Breast epithelium (tissue), 4 donors: ENCODE measurements around the gene SPOCK1. TPM values are rescaled to one million over a fixed set of nuclear protein-coding genes. Genes with fewer than 3 reads are reported as not detected.

Source experiments
- DNase-seq, 2 donors: peaks; one replicate each; pipeline ENCODE4 v3.0.0-alpha.2; 2019; ENCODE audit warnings: low spot score in 2 of 2
- H3K27ac ChIP-seq, 2 donors: fragments of 200-600 bp; sonication (generic) in 1 of 2; one replicate each; pipeline ENCODE4 v1.5.1; 2016 to 2019; ENCODE audit warnings: mild to moderate bottlenecking in 1 of 2
- H3K27me3 ChIP-seq, 2 donors: fragments of 200-600 bp; sonication (generic) in 1 of 2; one replicate each; pipeline versions ENCODE4 v1.5.1 to v1.6.0; 2017 to 2019; ENCODE audit warnings: control low read depth in 1 of 2, mild to moderate bottlenecking in 1 of 2
- H3K36me3 ChIP-seq: fragments of 200-600 bp; one replicate; pipeline ENCODE4 v1.5.1; 2019
- H3K4me1 ChIP-seq, 2 donors: fragments of 200-600 bp; sonication (generic); one replicate each; pipeline ENCODE4 v1.5.1; 2016 to 2019; ENCODE audit warnings: control low read depth in 1 of 2
- H3K4me3 ChIP-seq, 3 donors: fragments of 200-600 bp; sonication (generic); 1 replicate in 2 of 3; 2 replicates in 1 of 3; pipeline ENCODE4 v1.5.1; 2016 to 2019; ENCODE audit warnings: mild to moderate bottlenecking in 3 of 3, moderate library complexity in 2 of 3
- H3K9me3 ChIP-seq, 2 donors: fragments of 200-600 bp; sonication (generic) in 1 of 2; one replicate each; pipeline ENCODE4 v1.5.1; 2016 to 2019; ENCODE audit warnings: control low read depth in 1 of 2
- CTCF ChIP-seq, 3 donors: fragments of 450-650 bp; IDR thresholded peaks; one replicate each; pipeline ENCODE4 v1.5.1; 2016 to 2017; ENCODE audit warnings: antibody characterized with exemption in 3 of 3, mild to moderate bottlenecking in 3 of 3, moderate library complexity in 3 of 3
- POLR2A ChIP-seq: fragments of 450-650 bp; IDR thresholded peaks from one replicate; pipeline ENCODE4 v1.6.1; 2016; ENCODE audit warnings: antibody characterized with exemption, mild to moderate bottlenecking, moderate library complexity
- POLR2AphosphoS5 ChIP-seq, 3 donors: sonication (generic); formaldehyde crosslinking; IDR thresholded peaks; one replicate each; pipeline ENCODE4 v1.6.1; 2017; ENCODE audit warnings: antibody characterized with exemption in 3 of 3
- intact Hi-C: fragments of 100-400 bp; cut with DNase I; formaldehyde crosslinking; loops from one replicate; pipeline ENCODE4 v1.15.1; 2023; ENCODE audit warnings: low total_unique reads
- total RNA-seq, 3 donors: library from RNA; depleted of rRNA; stranded (reverse); fragments of >200 nt; gene quantifications; one replicate each; pipeline ENCODE4 v1.1.0, GENCODE V29; 2016

The SPOCK1 gene
- total RNA-seq, 3 donors from 2014 or later: 14.5 to 52.0 (median 24.3) TPM

GRCh38 chr5:137412136-137412535, 87.0 kb downstream of the SPOCK1 start:
- Histone ChIP-seq H3K36me3 (no peaks in the 10 kb centered on the region), H3K4me3 (no peak overlapping the region), H3K27ac (no peak overlapping the region), H3K4me1 (no peaks in the 10 kb centered on the region), H3K9me3 (peaks cover 0 to 17% of the 10 kb centered on the region in 2 donors), H3K27me3 (no peaks in the 10 kb centered on the region)
- intact Hi-C loops: no loop called here
- TF ChIP-seq POLR2A (no peak), CTCF (IDR thresholded peaks at IDR 0.05) (no peak), POLR2AphosphoS5 (IDR thresholded peaks at IDR 0.05) (no peak)
- DNase-seq: no peak

- H3K27me3 ChIP-seq: no peaks in the 10 kb centered on the region
- no peaks in the 10 kb centered on the region for H3K4me1 ChIP-seq
- no peak for TF ChIP-seq POLR2A
- TF ChIP-seq CTCF (IDR thresholded peaks at IDR 0.05): no peak
- no peak for TF ChIP-seq POLR2AphosphoS5 (IDR thresholded peaks at IDR 0.05)
- H3K27ac ChIP-seq: no peak overlapping the region
- DNase-seq: no peak
- intact Hi-C loops: no loop called here
- no peaks in the 10 kb centered on the region for H3K36me3 ChIP-seq
- no peak overlapping the region for H3K4me3 ChIP-seq
- peaks cover 0 to 4% of the 10 kb centered on the region in 2 donors for H3K9me3 ChIP-seq
These were observed 88.7 kb downstream of the SPOCK1 start for GRCh38 chr5:137410234-137411010.

GRCh38 chr5:137409736-137410135, 89.4 kb downstream of the SPOCK1 start:
- Histone ChIP-seq H3K9me3 (no peaks in the 10 kb centered on the region), H3K27ac (no peak overlapping the region), H3K27me3 (no peaks in the 10 kb centered on the region), H3K4me3 (no peak overlapping the region), H3K4me1 (no peaks in the 10 kb centered on the region), H3K36me3 (no peaks in the 10 kb centered on the region)
- intact Hi-C loops: loop anchor here (5.0 kb wide), 1 partner anchor 1092 kb away; no protein-coding TSS in a partner anchor
- TF ChIP-seq CTCF (IDR thresholded peaks at IDR 0.05) (no peak), POLR2AphosphoS5 (IDR thresholded peaks at IDR 0.05) (no peak), POLR2A (no peak)
- DNase-seq: no peak

GRCh38 chr5:137407090-137407489, 92.0 kb downstream of the SPOCK1 start:
- no peaks in the 10 kb centered on the region for H3K36me3 ChIP-seq
- no peak overlapping the region for H3K27ac ChIP-seq
- H3K9me3 ChIP-seq: no peaks in the 10 kb centered on the region
- peaks cover 0 to 5% of the 10 kb centered on the region in 2 donors for H3K27me3 ChIP-seq
- no peaks in the 10 kb centered on the region for H3K4me1 ChIP-seq
- no peak for TF ChIP-seq POLR2AphosphoS5 (IDR thresholded peaks at IDR 0.05)
- TF ChIP-seq CTCF (IDR thresholded peaks at IDR 0.05): no peak
- TF ChIP-seq POLR2A: no peak
- intact Hi-C loops: loop anchor here (5.0 kb wide), 1 partner anchor 1090 kb away; no protein-coding TSS in a partner anchor
- no peak for DNase-seq
- no peak overlapping the region for H3K4me3 ChIP-seq

GRCh38 chr5:137405393-137405792, 93.7 kb downstream of the SPOCK1 start:
- H3K27me3 ChIP-seq: peaks cover 0 to 5% of the 10 kb centered on the region in 2 donors
- no peaks in the 10 kb centered on the region for H3K9me3 ChIP-seq
- intact Hi-C loops: loop anchor here (5.0 kb wide), 1 partner anchor 1088 kb away; no protein-coding TSS in a partner anchor
- H3K27ac ChIP-seq: no peak overlapping the region
- no peak overlapping the region for H3K4me3 ChIP-seq
- TF ChIP-seq POLR2AphosphoS5 (IDR thresholded peaks at IDR 0.05) (no peak), CTCF (IDR thresholded peaks at IDR 0.05) (no peak), POLR2A (no peak)
- H3K36me3 ChIP-seq: no peaks in the 10 kb centered on the region
- H3K4me1 ChIP-seq: no peaks in the 10 kb centered on the region
- no peak for DNase-seq
